IPS-20b (cell line): ENCODE results near the gene PTPRM.

ENCODE experiments used
- H3K27ac ChIP-seq: one replicate; pipeline ENCODE4 v1.5.1; 2013; ENCODE audit warnings: low read length
- H3K27me3 ChIP-seq: 2 replicates; pipeline ENCODE4 v1.6.1; 2013; ENCODE audit warnings: mild to moderate bottlenecking, low read length, inconsistent platforms; ENCODE audit not compliant: insufficient read depth
- H3K36me3 ChIP-seq: 2 replicates; pipeline ENCODE4 v1.6.1; 2013; ENCODE audit warnings: low read depth, mild to moderate bottlenecking, inconsistent platforms, low read length, moderate library complexity; ENCODE audit not compliant: insufficient read depth
- H3K4me1 ChIP-seq: 2 replicates; pipeline ENCODE4 v1.6.1; 2013; ENCODE audit warnings: mild to moderate bottlenecking, control low read depth, inconsistent platforms, low read length, moderate library complexity; ENCODE audit not compliant: insufficient read depth
- H3K4me3 ChIP-seq: 2 replicates; pipeline ENCODE4 v1.5.1; 2013; ENCODE audit warnings: mild to moderate bottlenecking, low read length, inconsistent platforms
- H3K9ac ChIP-seq: 2 replicates; pipeline ENCODE4 v1.6.1; 2013; ENCODE audit warnings: low read depth, mild to moderate bottlenecking, inconsistent platforms, low read length, moderate library complexity
- H3K9me3 ChIP-seq: 2 replicates; pipeline ENCODE4 v1.6.1; 2013; ENCODE audit warnings: mild to moderate bottlenecking, low read depth, low read length, inconsistent platforms; ENCODE audit not compliant: insufficient read depth

PTPRM gene

DNA sequence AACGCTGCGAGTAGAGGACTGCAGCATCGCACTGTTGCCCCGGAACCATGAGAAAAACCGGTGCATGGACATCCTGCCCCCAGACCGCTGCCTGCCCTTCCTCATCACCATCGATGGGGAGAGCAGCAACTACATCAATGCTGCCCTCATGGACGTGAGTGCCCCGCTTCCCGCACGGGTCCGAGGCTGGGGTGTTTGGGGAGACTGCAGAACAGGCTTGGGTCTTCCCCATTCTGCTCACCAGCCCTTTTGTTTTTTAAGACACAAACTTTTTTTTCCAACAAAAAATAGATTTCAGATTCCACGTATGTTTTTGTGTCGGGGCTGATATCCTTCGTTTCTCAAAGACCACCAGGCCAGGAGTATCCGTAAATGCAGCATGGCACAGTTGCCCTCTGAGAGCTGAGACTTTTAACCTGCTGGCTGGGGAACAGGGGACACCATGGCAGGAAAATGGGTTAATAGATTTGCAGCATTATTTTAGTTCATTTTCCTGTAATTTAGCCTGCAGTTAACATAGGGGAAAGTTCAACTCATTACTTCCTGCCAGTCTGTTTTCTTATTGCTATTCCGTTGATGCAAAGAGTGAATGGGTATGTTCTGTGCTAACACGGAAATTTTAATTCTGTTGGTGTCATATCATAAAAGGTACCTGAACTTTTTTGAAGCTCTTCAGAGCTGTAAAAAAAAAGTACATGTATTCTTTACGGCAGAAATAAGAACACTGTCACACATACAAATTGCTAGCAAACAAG, 812.2 kb downstream of the PTPRM start:
- Histone ChIP-seq H3K4me1 (no peaks in the 10 kb centered on the region), H3K27me3 (no peaks in the 10 kb centered on the region), H3K36me3 (no peaks in the 10 kb centered on the region), H3K9ac (no peak overlapping the region), H3K27ac (no peak overlapping the region), H3K9me3 (no peaks in the 10 kb centered on the region), H3K4me3 (no peak overlapping the region)

- H3K9ac ChIP-seq = no peak overlapping the region
- no peak overlapping the region for H3K27ac ChIP-seq
- no peaks in the 10 kb centered on the region for H3K36me3 ChIP-seq
- no peak overlapping the region for H3K4me3 ChIP-seq
- no peaks in the 10 kb centered on the region for H3K9me3 ChIP-seq
- H3K4me1 ChIP-seq = no peaks in the 10 kb centered on the region
- no peaks in the 10 kb centered on the region for H3K27me3 ChIP-seq
These were observed 812.9 kb downstream of the PTPRM start for GRCh38 chr18:8380006-8380405.

GRCh38 chr18:8380926-8381325, 813.8 kb downstream of the PTPRM start:
- Histone ChIP-seq H3K4me1 (no peaks in the 10 kb centered on the region), H3K27me3 (no peaks in the 10 kb centered on the region), H3K36me3 (no peaks in the 10 kb centered on the region), H3K9ac (no peak overlapping the region), H3K4me3 (no peak overlapping the region), H3K27ac (no peak overlapping the region), H3K9me3 (no peaks in the 10 kb centered on the region)

DNA sequence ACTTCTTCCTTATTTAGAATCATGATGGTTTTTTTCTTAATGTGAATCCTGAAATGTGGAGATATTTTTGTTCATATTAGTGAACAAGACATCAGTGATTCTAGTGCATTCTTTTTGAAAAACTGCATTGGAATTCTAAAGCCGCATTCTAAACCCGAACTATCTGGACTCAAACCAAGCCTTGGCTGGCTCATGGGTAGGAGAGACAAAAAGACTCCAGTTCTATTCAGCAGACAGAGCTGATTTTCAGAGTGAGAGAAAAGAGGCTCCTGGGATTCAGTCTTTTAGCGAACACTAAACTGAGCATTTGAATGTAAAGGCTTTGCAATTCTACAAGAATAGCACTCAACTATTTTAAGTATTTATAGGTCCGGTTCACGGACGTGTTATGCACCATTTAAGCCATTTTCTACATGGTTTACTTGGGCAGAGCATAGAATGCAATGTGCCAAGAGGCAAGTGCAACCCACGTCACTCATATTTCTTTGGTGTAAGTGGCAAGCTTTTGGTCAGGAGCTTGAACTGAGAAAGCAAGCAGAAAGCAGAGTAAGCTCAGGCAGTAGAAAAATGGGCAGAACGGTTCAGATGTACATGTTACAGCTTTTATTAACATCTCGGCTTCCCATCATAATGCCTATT, 814.8 kb downstream of the PTPRM start:
- H3K36me3 ChIP-seq = no peaks in the 10 kb centered on the region
- no peak overlapping the region for H3K9ac ChIP-seq
- no peaks in the 10 kb centered on the region for H3K27me3 ChIP-seq
- H3K9me3 ChIP-seq = no peaks in the 10 kb centered on the region
- no peak overlapping the region for H3K27ac ChIP-seq
- no peaks in the 10 kb centered on the region for H3K4me1 ChIP-seq
- H3K4me3 ChIP-seq = no peak overlapping the region

DNA sequence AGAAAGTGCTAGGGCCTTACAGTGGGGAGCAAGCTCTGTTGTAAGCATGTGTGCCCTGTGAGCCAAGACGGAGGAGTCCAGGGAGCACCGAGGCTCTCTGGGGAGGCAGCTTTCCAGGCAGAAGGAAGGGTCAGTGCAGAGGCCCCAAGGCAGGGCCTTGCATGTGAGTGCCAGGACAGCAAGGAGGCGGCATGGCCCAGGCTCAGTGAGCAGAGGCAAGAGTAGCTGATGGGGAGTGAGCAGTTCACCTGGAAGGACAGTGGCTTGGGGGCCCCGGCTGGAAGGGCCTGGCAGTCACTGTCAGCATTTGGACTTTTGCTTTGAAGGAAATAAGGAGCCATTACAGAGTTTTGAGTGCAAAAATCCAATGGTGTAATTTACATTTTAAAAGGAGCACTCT, 818.3 kb downstream of the PTPRM start:
- Histone ChIP-seq H3K4me3 (no peak overlapping the region), H3K27ac (no peak overlapping the region), H3K27me3 (no peaks in the 10 kb centered on the region), H3K36me3 (no peaks in the 10 kb centered on the region), H3K9me3 (no peaks in the 10 kb centered on the region), H3K4me1 (no peaks in the 10 kb centered on the region), H3K9ac (no peak overlapping the region)

- Histone ChIP-seq H3K4me1 (no peaks in the 10 kb centered on the region), H3K9me3 (no peaks in the 10 kb centered on the region), H3K4me3 (no peak overlapping the region), H3K27me3 (no peaks in the 10 kb centered on the region), H3K9ac (no peak overlapping the region), H3K27ac (no peak overlapping the region), H3K36me3 (no peaks in the 10 kb centered on the region)
These were observed 819.7 kb downstream of the PTPRM start for GRCh38 chr18:8386669-8387380.

DNA sequence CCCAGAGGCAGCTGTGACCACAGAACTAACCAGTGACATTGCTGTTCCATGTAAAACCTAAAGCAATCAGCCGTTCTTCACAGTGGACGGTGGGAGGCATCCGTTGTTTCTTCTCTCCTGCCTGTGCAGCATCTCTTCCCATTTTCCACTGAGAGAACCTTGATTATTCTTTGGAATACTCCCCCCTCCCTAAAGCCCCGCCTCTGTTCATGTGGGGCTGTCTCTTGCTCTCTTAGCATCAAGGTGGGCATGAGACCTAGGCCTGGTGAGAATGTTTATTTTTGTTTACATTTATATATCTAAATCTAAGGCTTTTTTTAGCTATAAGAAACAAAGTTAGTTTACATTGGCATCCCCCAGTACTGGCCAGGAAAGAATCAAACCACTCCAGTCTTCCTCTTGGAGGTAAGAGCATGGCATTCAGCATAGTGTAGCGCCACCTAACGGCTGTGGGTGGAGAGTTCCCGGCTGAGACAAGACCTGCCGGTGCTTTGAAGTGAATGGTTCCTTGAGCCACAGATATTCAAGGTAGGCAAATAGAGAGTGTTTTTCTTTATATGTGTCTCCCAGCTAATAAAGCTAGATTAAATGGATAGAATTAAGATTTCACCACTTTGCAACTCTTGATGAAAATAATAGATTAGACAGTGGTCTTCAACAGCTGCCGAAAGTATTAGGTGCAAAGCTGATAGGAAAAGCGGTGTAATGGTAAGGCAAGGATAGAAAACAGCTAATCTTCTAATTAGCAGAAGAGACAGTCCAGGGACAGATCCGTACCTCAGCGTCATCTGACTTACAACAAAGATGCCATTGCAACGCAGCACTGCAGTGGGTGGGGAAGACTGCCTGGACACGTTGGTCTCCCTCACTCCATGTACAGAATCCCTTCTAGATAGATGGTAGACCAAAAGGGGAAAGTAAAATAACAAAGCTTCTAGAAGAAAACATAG, 822.5 kb downstream of the PTPRM start:
- Histone ChIP-seq H3K9me3 (no peaks in the 10 kb centered on the region), H3K9ac (no peak overlapping the region), H3K4me1 (peaks cover 7% of the 10 kb centered on the region), H3K4me3 (no peak overlapping the region), H3K36me3 (no peaks in the 10 kb centered on the region), H3K27ac (no peak overlapping the region), H3K27me3 (no peaks in the 10 kb centered on the region)

DNA sequence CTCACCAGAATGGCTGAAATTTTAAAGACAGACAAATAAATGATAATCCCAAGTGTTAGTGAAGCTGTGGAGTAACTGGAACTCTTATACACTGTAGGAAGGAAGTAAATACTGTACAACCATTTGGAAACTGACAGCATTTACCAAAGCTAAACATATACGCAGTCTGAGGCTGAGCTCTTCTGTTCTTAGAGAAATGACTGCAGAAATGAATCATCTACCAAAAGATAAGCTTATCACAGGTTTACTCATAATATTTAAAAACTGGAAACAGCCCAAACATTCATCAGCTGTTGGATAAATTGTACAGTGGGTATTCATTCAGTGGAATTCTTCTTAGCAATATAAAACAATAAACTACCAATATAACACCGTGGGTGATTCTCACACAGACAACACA, 824.0 kb downstream of the PTPRM start:
- no peaks in the 10 kb centered on the region for H3K9me3 ChIP-seq
- no peak overlapping the region for H3K27ac ChIP-seq
- H3K27me3 ChIP-seq = no peaks in the 10 kb centered on the region
- no peak overlapping the region for H3K4me3 ChIP-seq
- H3K9ac ChIP-seq = no peak overlapping the region
- H3K36me3 ChIP-seq = no peaks in the 10 kb centered on the region
- H3K4me1 ChIP-seq = peaks cover 11% of the 10 kb centered on the region

GRCh38 chr18:8396254-8396653, 829.1 kb downstream of the PTPRM start:
- no peaks in the 10 kb centered on the region for H3K27me3 ChIP-seq
- no peak overlapping the region for H3K9ac ChIP-seq
- H3K4me3 ChIP-seq = no peak overlapping the region
- H3K36me3 ChIP-seq = no peaks in the 10 kb centered on the region
- H3K4me1 ChIP-seq = peaks cover 11% of the 10 kb centered on the region
- H3K27ac ChIP-seq = no peak overlapping the region
- no peaks in the 10 kb centered on the region for H3K9me3 ChIP-seq

DNA sequence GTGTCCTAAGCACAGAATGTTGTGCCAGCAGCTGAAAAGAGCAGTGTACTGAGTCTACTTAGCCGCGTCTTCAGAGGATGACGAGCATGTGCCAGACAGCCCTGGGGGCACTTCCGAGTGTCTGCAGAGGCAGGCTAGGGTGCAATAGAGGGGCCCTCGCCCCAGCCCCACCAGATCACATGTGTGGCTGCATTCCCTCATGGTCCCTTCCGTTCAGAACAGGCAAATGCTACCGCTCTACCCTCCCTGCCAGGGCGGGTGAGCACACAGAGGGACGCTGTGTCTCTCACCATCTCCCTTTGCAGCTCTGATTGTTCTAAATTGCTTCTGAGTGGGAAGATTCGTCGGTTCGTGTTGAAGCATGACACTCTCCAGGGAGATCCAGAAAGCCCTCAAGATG, 829.9 kb downstream of the PTPRM start:
- Histone ChIP-seq H3K9me3 (no peaks in the 10 kb centered on the region), H3K27ac (no peak overlapping the region), H3K27me3 (no peaks in the 10 kb centered on the region), H3K9ac (no peak overlapping the region), H3K36me3 (no peaks in the 10 kb centered on the region), H3K4me3 (no peak overlapping the region), H3K4me1 (peaks cover 12% of the 10 kb centered on the region)

DNA sequence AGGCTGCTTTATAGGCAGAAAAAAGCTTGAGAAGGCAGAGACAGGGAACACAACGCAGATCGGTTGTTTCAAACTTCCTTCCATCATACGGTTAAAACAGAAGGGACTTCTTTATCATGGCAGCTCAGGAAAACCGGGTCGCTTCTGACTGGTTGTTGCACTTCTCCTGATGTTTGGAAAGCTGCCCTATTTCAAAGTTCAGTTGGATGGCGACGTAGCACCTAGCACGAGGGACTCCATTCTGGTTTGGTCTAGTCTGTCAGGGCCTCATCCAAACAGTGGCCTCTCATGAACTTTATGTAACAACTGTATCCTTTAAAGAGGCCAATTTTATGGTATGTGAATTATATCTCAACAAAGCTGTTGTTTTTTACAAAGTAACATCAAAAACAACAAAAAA, 832.0 kb downstream of the PTPRM start:
- Histone ChIP-seq H3K27ac (no peak overlapping the region), H3K4me1 (peaks cover 12% of the 10 kb centered on the region), H3K9me3 (no peaks in the 10 kb centered on the region), H3K36me3 (no peaks in the 10 kb centered on the region), H3K4me3 (no peak overlapping the region), H3K27me3 (no peaks in the 10 kb centered on the region), H3K9ac (no peak overlapping the region)
